GM12874 (cell line): ENCODE measurements around the gene STX16.

ENCODE experiments used
- CTCF ChIP-seq: IDR thresholded peaks from 2 replicates; pipeline ENCODE4 v1.5.1; 2011; ENCODE audit warnings: low read depth, mild to moderate bottlenecking, control low read depth, low read length, moderate library complexity; ENCODE audit not compliant: insufficient read depth

Gene STX16

GRCh38 chr20:58668901-58669286 lies 17.8 kb downstream of the STX16 start:
- TF ChIP-seq CTCF, result no peak

- no peak for TF ChIP-seq CTCF
Observed at GRCh38 chr20:58669287-58670006, 18.4 kb downstream of the STX16 start.

- no peak for TF ChIP-seq CTCF
Observed at GRCh38 chr20:58670102-58670501, 19.0 kb downstream of the STX16 start.

GRCh38 chr20:58670659-58671058 lies 19.6 kb downstream of the STX16 start:
- TF ChIP-seq CTCF, result no peak

- TF ChIP-seq CTCF, result no peak
Observed at GRCh38 chr20:58673119-58673518, 22.0 kb downstream of the STX16 start.

- TF ChIP-seq CTCF, result no peak
Observed at GRCh38 chr20:58675146-58675584, 24.1 kb downstream of the STX16 start.

- TF ChIP-seq CTCF, result no peak
Observed at GRCh38 chr20:58675641-58676040, 24.6 kb downstream of the STX16 start.
